Measurements from ENCODE around the gene AIFM3. TPM values are rescaled to one million over a fixed set of nuclear protein-coding genes. Genes with fewer than 3 reads are reported as not detected.

AIFM3 gene
- polyA plus RNA-seq, 4 donors, result 5.1 to 9.4 (median 6.1) TPM

DNA sequence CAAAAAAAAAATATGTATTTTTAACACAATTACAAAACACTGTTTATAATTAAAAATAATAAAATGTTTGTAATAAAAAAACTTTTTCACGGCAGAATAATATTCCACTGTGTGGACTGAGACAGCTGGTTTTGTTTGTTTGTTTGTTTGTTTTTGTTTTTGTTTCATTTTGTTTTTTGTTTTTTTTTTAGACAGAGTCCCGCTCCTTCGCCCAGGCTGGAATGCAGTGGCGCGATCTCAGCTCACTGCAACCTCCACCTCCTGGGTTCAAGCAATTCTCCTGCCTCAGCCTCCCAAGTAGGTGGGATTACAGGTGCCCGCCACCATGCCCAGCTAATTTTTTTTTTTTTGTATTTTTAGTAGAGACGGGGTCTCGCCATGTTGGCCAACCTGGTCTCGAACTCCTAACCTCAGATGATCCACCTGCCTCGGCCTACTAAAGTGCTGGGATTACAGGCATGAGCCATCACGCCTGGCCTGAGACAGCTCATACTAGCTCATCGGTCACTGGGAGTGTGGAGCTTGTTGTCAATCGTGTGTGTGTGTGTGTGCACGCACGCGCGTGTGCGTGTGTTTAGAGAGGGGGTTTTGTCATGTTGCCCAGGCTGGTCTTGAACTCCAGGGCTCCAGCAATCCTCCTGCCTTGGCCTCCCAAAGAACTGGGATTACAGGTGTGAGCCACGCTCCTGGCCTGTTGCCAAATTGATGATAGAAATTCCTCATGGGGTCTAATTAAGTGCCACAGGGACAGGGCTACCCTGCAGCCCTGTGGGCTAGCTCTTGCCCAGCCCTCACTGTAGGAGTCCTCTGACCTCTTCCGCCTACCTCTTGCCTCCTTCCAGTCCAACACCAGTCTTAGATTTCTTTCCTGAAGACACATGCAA, 7.2 kb upstream of the AIFM3 start:
- H3K4me3 ChIP-seq (ENCODE audit: low read depth in 1 of 3, low read length in 3 of 3), result no peak overlapping the region
- no peak for DNase-seq
- H3K36me3 ChIP-seq (ENCODE audit: control insufficient read depth in 3 of 3, insufficient read depth in 2 of 3, low read depth in 1 of 3, low read length in 3 of 3), result peaks cover 0 to 14% (median 0%) of the 10 kb centered on the region in 3 donors
- WGBS, 3 donors, result 90 to 98% (median 95%) methylated on average over 20 of the region's 20 CpGs
- H3K9me3 ChIP-seq (ENCODE audit: control insufficient read depth in 2 of 2, insufficient read depth in 1 of 2, low read depth in 1 of 2, low read length in 1 of 2), result no peaks in the 10 kb centered on the region
- no peak overlapping the region for H3K27ac ChIP-seq (ENCODE audit: low read depth in 1 of 3, low read length in 2 of 3)
- peaks cover 0 to 8% (median 3%) of the 10 kb centered on the region in 3 donors for H3K27me3 ChIP-seq (ENCODE audit: control insufficient read depth in 3 of 3, insufficient read depth in 3 of 3, low read length in 3 of 3)
- FAIRE-seq, result no peak
- peaks cover 0 to 41% (median 5%) of the 10 kb centered on the region in 3 donors for H3K4me1 ChIP-seq (ENCODE audit: control insufficient read depth in 3 of 3, insufficient read depth in 2 of 3, low read depth in 1 of 3, low read length in 2 of 3)

DNA sequence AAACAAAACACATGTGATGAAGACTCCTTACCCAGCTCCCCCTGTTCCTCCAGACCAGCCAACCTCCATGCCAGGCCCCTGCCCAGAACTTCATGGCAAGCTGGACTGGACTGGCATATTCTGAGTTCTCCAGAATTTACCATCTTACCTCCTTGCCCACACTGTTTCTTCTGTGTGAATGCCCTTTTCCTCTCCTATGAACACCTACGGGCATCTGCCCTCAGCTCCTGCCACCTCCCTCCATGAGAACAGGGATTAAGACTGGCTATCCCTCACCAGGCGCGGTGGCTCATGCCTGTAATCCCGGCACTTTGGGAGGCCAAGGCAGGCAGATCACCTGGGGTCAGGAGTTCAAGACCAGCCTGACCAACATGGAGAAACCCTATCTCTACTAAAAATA, 6.4 kb upstream of the AIFM3 start:
- FAIRE-seq, result no peak
- H3K4me1 ChIP-seq (ENCODE audit: control insufficient read depth in 3 of 3, insufficient read depth in 2 of 3, low read depth in 1 of 3, low read length in 2 of 3), result peaks cover 0 to 38% (median 4%) of the 10 kb centered on the region in 3 donors
- peaks cover 0 to 7% (median 0%) of the 10 kb centered on the region in 3 donors for H3K36me3 ChIP-seq (ENCODE audit: control insufficient read depth in 3 of 3, insufficient read depth in 2 of 3, low read depth in 1 of 3, low read length in 3 of 3)
- 89 to 92% (median 91%) methylated on average over 4 of the region's 4 CpGs for WGBS, 3 donors
- no peak for DNase-seq
- H3K27ac ChIP-seq (ENCODE audit: low read depth in 1 of 3, low read length in 2 of 3), result no peak overlapping the region
- H3K4me3 ChIP-seq (ENCODE audit: low read depth in 1 of 3, low read length in 3 of 3), result no peak overlapping the region
- no peaks in the 10 kb centered on the region for H3K9me3 ChIP-seq (ENCODE audit: control insufficient read depth in 2 of 2, insufficient read depth in 1 of 2, low read depth in 1 of 2, low read length in 1 of 2)
- H3K27me3 ChIP-seq (ENCODE audit: control insufficient read depth in 3 of 3, insufficient read depth in 3 of 3, low read length in 3 of 3), result peaks cover 0 to 12% (median 3%) of the 10 kb centered on the region in 3 donors

DNA sequence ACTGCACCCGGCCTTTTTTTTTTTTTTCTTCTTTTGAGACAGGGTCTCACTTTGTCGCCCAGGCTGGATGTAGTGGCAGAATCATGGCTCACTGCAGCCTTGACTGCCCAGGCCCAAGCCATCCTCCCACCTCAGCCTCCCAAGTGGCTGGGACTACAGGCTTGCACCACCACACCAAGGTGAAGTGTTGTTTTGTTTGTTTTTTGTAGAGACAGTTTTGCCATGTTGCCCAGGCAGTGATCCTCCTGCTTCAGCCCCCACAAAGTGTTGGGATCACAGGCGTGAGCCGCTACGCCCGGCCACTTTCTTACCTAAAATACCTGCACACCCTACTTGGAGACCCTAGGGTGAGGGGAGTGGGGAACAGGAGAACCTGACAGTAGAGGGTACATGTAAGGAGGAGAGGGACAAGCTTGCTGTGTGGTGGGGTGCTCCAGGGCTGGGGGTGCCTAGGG, 4.5 kb upstream of the AIFM3 start:
- WGBS, 3 donors, result 91 to 93% (median 92%) methylated on average over 6 of the region's 6 CpGs
- Histone ChIP-seq H3K27me3 (ENCODE audit: control insufficient read depth in 3 of 3, insufficient read depth in 3 of 3, low read length in 3 of 3) (peaks cover 0 to 13% (median 3%) of the 10 kb centered on the region in 3 donors), H3K27ac (ENCODE audit: low read depth in 1 of 3, low read length in 2 of 3) (no peak overlapping the region), H3K4me3 (ENCODE audit: low read depth in 1 of 3, low read length in 3 of 3) (no peak overlapping the region), H3K9me3 (ENCODE audit: control insufficient read depth in 2 of 2, insufficient read depth in 1 of 2, low read depth in 1 of 2, low read length in 1 of 2) (no peaks in the 10 kb centered on the region), H3K36me3 (ENCODE audit: control insufficient read depth in 3 of 3, insufficient read depth in 2 of 3, low read depth in 1 of 3, low read length in 3 of 3) (peaks cover 0 to 2% (median 0%) of the 10 kb centered on the region in 3 donors), H3K4me1 (ENCODE audit: control insufficient read depth in 3 of 3, insufficient read depth in 2 of 3, low read depth in 1 of 3, low read length in 2 of 3) (peaks cover 0 to 26% (median 4%) of the 10 kb centered on the region in 3 donors)
- FAIRE-seq (no peak), DNase-seq (no peak)

DNA sequence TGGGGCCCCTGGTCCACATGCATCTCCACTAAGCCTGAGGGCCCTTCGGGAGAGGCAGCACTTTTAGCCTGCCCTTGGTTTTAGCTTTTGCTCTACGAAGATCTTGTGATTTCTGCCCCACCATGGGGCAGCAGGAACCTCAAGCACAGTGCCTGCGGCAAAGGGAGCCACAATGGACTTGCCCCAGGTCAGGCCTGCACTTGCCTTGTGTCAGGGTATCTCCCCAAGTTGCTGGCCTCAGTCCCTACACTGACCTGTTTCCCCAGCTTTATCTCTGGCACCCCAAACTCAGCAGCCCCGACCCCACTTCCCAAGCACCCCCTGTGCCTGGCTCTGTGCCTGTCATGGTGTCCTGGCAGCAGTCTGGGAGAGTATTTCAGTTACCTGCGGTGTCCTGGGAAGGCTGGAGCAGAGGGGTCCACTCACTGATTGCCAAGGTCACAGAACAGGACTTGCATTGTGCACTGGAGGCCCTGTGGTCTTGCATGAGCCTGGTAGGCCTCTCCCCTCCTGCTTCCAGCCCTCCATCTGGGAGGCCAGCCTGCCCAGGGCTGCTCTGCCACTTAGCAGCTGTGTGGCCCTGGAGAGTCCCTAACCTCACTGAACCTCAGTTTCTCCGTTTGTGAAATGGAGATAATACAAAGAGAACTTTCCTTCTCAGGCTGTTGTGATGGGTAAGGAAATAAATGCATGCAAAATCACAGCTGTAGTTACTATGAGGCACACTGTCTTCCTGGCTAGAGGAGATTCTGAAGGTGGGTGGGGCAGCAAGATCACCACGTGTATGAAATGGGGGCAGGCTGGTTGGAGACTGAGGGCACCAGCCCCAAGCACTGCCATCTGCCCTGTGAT, 3.6 kb upstream of the AIFM3 start:
- peaks cover 0 to 2% (median 0%) of the 10 kb centered on the region in 3 donors for H3K36me3 ChIP-seq (ENCODE audit: control insufficient read depth in 3 of 3, insufficient read depth in 2 of 3, low read depth in 1 of 3, low read length in 3 of 3)
- WGBS, 3 donors, result 69 to 80% (median 72%) methylated on average over 7 of the region's 7 CpGs
- H3K4me1 ChIP-seq (ENCODE audit: control insufficient read depth in 3 of 3, insufficient read depth in 2 of 3, low read depth in 1 of 3, low read length in 2 of 3), result peaks cover 0 to 22% (median 0%) of the 10 kb centered on the region in 3 donors
- H3K4me3 ChIP-seq (ENCODE audit: low read depth in 1 of 3, low read length in 3 of 3), result no peak overlapping the region
- no peaks in the 10 kb centered on the region for H3K9me3 ChIP-seq (ENCODE audit: control insufficient read depth in 2 of 2, insufficient read depth in 1 of 2, low read depth in 1 of 2, low read length in 1 of 2)
- no peak overlapping the region for H3K27ac ChIP-seq (ENCODE audit: low read depth in 1 of 3, low read length in 2 of 3)
- DNase-seq (no peak), FAIRE-seq (no peak)
- peaks cover 0 to 13% (median 3%) of the 10 kb centered on the region in 3 donors for H3K27me3 ChIP-seq (ENCODE audit: control insufficient read depth in 3 of 3, insufficient read depth in 3 of 3, low read length in 3 of 3)

DNA sequence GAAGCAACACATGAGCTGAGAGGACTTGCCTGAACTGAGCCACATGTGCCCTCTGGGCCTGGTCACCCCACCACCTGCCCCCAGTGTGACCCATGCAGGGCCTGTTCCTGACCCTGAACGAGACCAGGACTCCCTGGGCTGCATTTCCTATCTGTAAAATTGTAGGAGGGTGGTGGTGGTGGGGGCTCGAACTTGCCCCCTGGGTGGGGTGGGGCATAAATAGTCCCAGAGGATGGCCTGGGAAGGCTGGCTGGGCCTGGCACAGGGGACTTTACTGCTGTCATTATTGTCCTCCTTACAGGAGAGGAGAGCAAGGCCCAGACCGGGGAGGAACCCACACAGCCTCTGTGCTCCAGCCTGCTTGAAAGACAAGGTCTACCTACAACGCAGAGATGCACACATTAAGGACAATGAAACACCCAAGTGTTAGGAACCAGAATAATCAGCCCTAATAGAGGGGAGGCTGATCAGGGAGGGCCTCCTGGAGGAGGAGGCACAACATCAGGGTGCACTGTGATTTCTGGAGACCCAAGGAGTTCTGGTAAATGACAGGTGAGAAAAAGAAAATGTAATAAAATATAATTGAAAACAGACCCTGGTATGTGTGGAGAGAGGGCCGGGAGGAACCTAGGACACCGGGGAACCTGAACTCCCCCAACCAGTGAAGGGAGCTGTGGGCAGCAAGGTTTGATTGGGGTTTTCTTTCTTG, 2.8 kb upstream of the AIFM3 start:
- DNase-seq (no peak), FAIRE-seq (no peak)
- no peak overlapping the region for H3K27ac ChIP-seq (ENCODE audit: low read depth in 1 of 3, low read length in 2 of 3)
- no peaks in the 10 kb centered on the region for H3K9me3 ChIP-seq (ENCODE audit: control insufficient read depth in 2 of 2, insufficient read depth in 1 of 2, low read depth in 1 of 2, low read length in 1 of 2)
- 38 to 59% (median 53%) methylated on average over 6 of the region's 6 CpGs for WGBS, 3 donors
- peaks cover 0 to 13% (median 3%) of the 10 kb centered on the region in 3 donors for H3K27me3 ChIP-seq (ENCODE audit: control insufficient read depth in 3 of 3, insufficient read depth in 3 of 3, low read length in 3 of 3)
- H3K36me3 ChIP-seq (ENCODE audit: control insufficient read depth in 3 of 3, insufficient read depth in 2 of 3, low read depth in 1 of 3, low read length in 3 of 3), result peaks cover 0 to 2% (median 0%) of the 10 kb centered on the region in 3 donors
- H3K4me3 ChIP-seq (ENCODE audit: low read depth in 1 of 3, low read length in 3 of 3), result peak overlapping the region in 2 of 3 donors; percentile 39 to 55
- H3K4me1 ChIP-seq (ENCODE audit: control insufficient read depth in 3 of 3, insufficient read depth in 2 of 3, low read depth in 1 of 3, low read length in 2 of 3), result peaks cover 0 to 22% (median 0%) of the 10 kb centered on the region in 3 donors

DNA sequence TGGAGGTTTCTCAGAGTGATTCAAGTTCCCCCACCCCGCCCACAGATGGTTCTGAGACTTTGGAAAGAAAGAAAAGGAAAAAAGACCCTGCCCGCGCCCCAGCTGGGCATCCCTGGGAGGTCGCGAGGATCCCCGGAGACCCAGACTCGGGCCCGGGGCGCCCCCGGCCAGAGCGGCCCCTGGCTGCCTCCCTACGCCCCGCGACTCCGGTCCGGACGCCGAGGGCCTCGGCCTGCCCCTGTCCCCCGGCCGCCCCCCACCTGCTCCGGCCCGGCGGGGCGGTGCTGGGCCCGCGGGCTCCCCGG, 2.3 kb upstream of the AIFM3 start:
- peaks cover 0 to 22% (median 0%) of the 10 kb centered on the region in 3 donors for H3K4me1 ChIP-seq (ENCODE audit: control insufficient read depth in 3 of 3, insufficient read depth in 2 of 3, low read depth in 1 of 3, low read length in 2 of 3)
- H3K27me3 ChIP-seq (ENCODE audit: control insufficient read depth in 3 of 3, insufficient read depth in 3 of 3, low read length in 3 of 3), result peaks cover 0 to 13% (median 3%) of the 10 kb centered on the region in 3 donors
- WGBS, 3 donors, result 0 to 10% (median 4%) methylated on average over 1 to 28 of the region's 28 CpGs
- H3K27ac ChIP-seq (ENCODE audit: low read depth in 1 of 3, low read length in 2 of 3), result no peak overlapping the region
- H3K4me3 ChIP-seq (ENCODE audit: low read depth in 1 of 3, low read length in 3 of 3), result peak overlapping the region in 2 of 3 donors; percentile 39 to 55
- no peak for FAIRE-seq
- H3K9me3 ChIP-seq (ENCODE audit: control insufficient read depth in 2 of 2, insufficient read depth in 1 of 2, low read depth in 1 of 2, low read length in 1 of 2), result no peaks in the 10 kb centered on the region
- H3K36me3 ChIP-seq (ENCODE audit: control insufficient read depth in 3 of 3, insufficient read depth in 2 of 3, low read depth in 1 of 3, low read length in 3 of 3), result peaks cover 0 to 2% (median 0%) of the 10 kb centered on the region in 3 donors
- no peak for DNase-seq

DNA sequence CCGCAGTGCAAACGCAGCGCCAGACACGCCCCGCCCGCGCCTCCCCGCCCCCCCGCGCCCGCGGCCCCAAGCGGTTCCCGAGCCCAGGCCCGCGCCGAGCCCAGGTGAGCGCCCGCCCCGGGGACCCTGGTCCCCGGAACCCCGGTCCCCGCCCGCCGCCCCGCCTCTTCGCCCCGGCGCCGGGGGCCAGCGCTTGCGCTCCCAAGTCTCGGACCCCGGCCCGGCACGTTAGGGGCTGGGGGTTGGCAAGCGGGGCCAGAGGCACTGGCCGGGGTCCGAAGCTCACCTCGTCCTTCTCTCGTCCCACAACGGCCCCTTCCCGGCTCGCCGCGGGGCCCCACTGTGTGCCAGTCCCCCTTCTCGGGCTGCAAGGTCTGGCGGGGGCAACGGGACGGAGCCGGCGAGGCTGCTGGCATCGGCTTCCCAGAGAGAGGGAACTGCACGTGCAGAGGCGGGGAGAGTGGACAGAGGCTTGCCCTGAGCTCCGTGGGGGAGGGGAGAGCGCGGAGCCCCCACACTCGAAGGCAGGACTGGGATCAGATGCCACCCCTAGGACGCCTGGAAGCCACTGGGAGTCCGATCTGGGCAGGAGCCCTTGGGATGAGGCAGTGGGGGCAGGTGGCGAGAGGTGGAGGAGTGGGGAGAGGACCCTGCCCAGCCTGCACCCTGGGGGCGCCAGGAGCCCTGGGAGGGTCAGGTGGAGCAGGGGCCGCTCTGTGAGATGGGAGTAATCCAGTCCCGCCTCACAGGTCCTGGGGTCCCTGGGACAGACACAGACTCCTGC, 1.8 kb upstream of the AIFM3 start:
- 9 to 12% (median 9%) methylated on average over 43 to 65 of the region's 65 CpGs for WGBS, 3 donors
- Histone ChIP-seq H3K4me1 (ENCODE audit: control insufficient read depth in 3 of 3, insufficient read depth in 2 of 3, low read depth in 1 of 3, low read length in 2 of 3) (peaks cover 0 to 22% (median 0%) of the 10 kb centered on the region in 3 donors), H3K36me3 (ENCODE audit: control insufficient read depth in 3 of 3, insufficient read depth in 2 of 3, low read depth in 1 of 3, low read length in 3 of 3) (no peaks in the 10 kb centered on the region), H3K4me3 (ENCODE audit: low read depth in 1 of 3, low read length in 3 of 3) (peak overlapping the region in 2 of 3 donors; percentile 31 to 55), H3K27ac (ENCODE audit: low read depth in 1 of 3, low read length in 2 of 3) (no peak overlapping the region), H3K27me3 (ENCODE audit: control insufficient read depth in 3 of 3, insufficient read depth in 3 of 3, low read length in 3 of 3) (peaks cover 0 to 13% (median 3%) of the 10 kb centered on the region in 3 donors), H3K9me3 (ENCODE audit: control insufficient read depth in 2 of 2, insufficient read depth in 1 of 2, low read depth in 1 of 2, low read length in 1 of 2) (no peaks in the 10 kb centered on the region)
- no peak for FAIRE-seq
- DNase-seq, result peak in 1 of 2 donors; percentile 50

Data from small intestine (tissue), 7 donors.